CD4-positive, alpha-beta T cell treated with Interleukin-17A for 1 hour (primary cell): ENCODE results near the gene WAC.

Source experiments
- DNase-seq: peaks from one replicate; pipeline ENCODE4 v3.0.0-alpha.2; 2020

The WAC gene

GRCh38 chr10:28669227-28670173 is 136.6 kb downstream of the WAC start:
- DNase-seq, result no peak
